Epithelial cell of esophagus (primary cell): ENCODE results near the gene PAK4.

ENCODE experiments used
- DNase-seq: peaks from one replicate; pipeline ENCODE4 v3.0.0; 2010; ENCODE audit warnings: low read depth
- H3K4me3 ChIP-seq: 2 replicates; pipeline ENCODE4 v1.5.1; 2011; ENCODE audit warnings: mild to moderate bottlenecking, low read length, control low read depth
- CTCF ChIP-seq: IDR thresholded peaks from 2 replicates; pipeline ENCODE4 v1.5.1; 2011; ENCODE audit warnings: low read depth, mild to moderate bottlenecking, low read length, control low read depth, inconsistent platforms; ENCODE audit not compliant: insufficient read depth; ENCODE audit errors: missing control alignments

PAK4 gene

GRCh38 chr19:39196320-39196719 lies 70.7 kb downstream of the PAK4 start:
- no peak for DNase-seq
- no peak for TF ChIP-seq CTCF
- no peak overlapping the region for H3K4me3 ChIP-seq

DNA sequence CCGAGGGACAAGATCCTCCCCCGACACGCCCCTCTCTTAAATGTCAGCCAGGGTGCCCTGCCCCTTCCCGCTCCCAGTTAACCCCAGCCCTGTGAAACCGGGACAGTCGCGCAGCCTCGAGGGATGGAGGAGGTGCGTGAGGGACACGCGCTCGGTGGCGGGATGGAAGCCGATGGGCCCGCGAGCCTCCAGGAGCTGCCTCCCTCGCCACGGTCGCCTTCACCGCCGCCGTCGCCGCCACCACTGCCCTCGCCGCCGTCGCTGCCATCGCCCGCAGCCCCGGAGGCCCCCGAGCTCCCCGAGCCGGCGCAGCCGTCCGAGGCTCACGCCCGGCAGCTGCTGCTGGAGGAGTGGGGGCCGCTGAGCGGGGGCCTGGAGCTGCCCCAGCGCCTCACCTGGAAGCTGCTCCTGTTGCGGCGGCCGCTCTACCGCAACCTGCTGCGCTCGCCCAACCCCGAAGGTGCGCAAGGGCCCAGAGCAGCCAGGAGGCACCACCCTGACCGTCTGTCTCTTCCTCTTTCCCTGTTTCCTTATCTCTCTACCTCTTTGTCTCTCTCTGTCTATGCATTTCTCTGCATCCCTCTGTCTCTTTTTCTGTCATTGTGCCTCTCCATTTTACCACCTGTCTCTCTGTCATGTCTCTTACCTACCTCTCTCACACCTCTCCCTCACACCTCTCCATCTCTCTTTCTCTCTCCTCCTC lies 71.4 kb downstream of the PAK4 start, which contains the start of gene NCCRP1:
TSS of gene NCCRP1 (plus strand) at position 105 of the 703 bp plus-strand sequence. CDS start at position 124, 19 bp downstream.
- H3K4me3 ChIP-seq, result peak within 1 kb of the TSS; percentile 30
- no peak for DNase-seq
- TF ChIP-seq CTCF, result no peak

- peak; percentile 38 for DNase-seq
- TF ChIP-seq CTCF, result no peak
- H3K4me3 ChIP-seq, result peak overlapping the region; percentile 15
Observed at GRCh38 chr19:39197808-39198207, 72.2 kb downstream of the PAK4 start.

DNA sequence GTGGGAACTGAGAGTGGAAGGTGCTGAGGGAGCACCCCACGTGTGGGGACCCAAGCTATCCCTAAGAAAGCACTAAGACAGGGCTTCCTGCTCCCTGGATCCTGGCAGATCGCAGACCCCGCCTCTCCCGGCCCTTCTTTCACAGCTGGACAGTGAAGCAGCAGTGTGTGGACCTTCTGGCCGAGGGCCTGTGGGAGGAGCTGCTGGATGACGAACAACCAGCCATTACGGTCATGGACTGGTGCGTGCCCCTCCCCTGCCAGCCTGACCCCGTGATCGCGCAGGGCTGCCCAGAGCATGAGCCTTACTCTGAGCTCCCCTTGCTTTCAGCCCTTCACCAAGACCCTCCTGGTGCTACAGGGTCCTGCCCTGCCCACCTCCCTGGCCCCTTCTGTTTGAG lies 73.4 kb downstream of the PAK4 start:
- TF ChIP-seq CTCF, result no peak
- DNase-seq, result no peak
- no peak overlapping the region for H3K4me3 ChIP-seq

DNA sequence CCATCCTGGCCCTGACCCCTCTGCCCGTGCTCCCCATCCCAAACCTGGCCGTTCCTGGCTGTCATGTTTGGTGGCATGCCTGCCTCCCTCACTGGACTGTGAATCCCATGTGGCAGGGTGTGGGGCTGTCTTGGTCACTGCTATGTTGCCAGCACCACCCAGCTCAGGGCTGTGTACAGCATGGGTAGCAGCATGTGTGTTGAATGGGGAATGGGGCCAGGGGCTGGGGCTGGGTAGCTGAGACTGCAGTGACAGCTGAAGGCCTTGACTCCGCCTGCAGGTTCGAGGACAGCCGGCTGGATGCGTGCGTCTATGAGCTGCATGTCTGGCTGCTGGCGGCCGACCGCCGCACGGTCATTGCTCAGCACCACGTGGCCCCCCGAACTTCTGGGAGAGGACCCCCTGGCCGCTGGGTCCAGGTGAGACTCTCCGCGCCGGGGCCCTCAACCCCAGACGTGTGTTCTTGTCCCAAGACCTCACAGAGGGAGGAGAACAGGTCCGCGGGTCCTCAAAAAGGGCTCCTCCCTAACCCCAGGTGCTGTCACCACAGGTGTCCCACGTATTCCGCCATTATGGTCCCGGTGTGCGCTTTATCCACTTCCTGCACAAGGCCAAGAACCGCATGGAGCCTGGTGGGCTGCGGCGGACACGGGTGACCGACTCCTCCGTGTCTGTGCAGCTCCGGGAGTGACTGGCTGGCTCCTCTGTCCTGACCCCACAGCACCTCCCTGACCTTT lies 74.6 kb downstream of the PAK4 start:
- H3K4me3 ChIP-seq, result no peak overlapping the region
- no peak for TF ChIP-seq CTCF
- DNase-seq, result no peak

- DNase-seq, result no peak
- H3K4me3 ChIP-seq, result no peak overlapping the region
- no peak for TF ChIP-seq CTCF
Observed at GRCh38 chr19:39200803-39201115, 75.2 kb downstream of the PAK4 start.

DNA sequence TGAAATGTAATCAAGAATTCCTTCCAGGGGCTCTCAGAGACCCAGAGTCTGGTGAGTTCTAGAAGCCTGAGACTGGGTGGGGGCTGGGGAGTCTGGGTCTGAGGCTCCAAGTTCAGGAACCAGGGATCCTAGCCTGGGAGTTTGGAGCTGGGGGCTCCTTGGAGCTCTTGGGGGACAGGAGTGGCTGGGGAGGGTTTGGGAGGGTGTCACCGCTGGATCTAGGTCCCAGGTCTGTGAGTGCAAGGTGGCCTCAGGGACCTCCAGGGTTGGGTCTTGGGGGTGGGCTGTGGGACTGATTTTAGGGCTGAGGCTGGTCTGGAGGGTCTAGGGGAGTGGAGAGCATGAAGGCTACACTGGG lies 77.4 kb downstream of the PAK4 start:
- H3K4me3 ChIP-seq, result no peak overlapping the region
- no peak for TF ChIP-seq CTCF
- DNase-seq, result no peak
